ENCODE measurements around the gene OR2Y1.

The OR2Y1 gene

GRCh38 chr5:180785121-180785781 is 45.4 kb upstream of the OR2Y1 start:
- no peak for TF ChIP-seq CREB1 (IDR thresholded peaks at IDR 0.05; ENCODE audit: low read depth)
- 0 out of 2 replicates have a peak, but pooled peaks have one; percentile 4 for TF ChIP-seq ZBTB7A (IDR thresholded peaks at IDR 0.05; ENCODE audit: low read depth)
- no peak for TF ChIP-seq EGR1 (IDR thresholded peaks at IDR 0.05)

- no peak for TF ChIP-seq CREB1 (IDR thresholded peaks at IDR 0.05; ENCODE audit: low read depth)
- TF ChIP-seq USF1 (IDR thresholded peaks at IDR 0.05) = no peak
- TF ChIP-seq RAD21 (IDR thresholded peaks at IDR 0.05; ENCODE audit: low read depth) = peak; percentile 94
- no peak for TF ChIP-seq FOXM1 (IDR thresholded peaks at IDR 0.05; ENCODE audit: borderline replicate concordance, low read depth)
Measured at GRCh38 chr5:180784497-180785097, 44.7 kb upstream of the OR2Y1 start.

GRCh38 chr5:180783340-180784052 is 43.6 kb upstream of the OR2Y1 start:
- TF ChIP-seq FOXM1 (IDR thresholded peaks at IDR 0.05; ENCODE audit: borderline replicate concordance, low read depth) (no peak), CREB1 (IDR thresholded peaks at IDR 0.05; ENCODE audit: low read depth) (no peak), CEBPB (IDR thresholded peaks at IDR 0.05) (no peak), TAF1 (IDR thresholded peaks at IDR 0.05; ENCODE audit: low read depth) (no peak), EGR1 (IDR thresholded peaks at IDR 0.05) (no peak), MAX (IDR thresholded peaks at IDR 0.05) (no peak), TEAD4 (IDR thresholded peaks at IDR 0.05) (no peak), ZBTB7A (IDR thresholded peaks at IDR 0.05; ENCODE audit: low read depth) (no peak), USF1 (IDR thresholded peaks at IDR 0.05) (no peak), NFIC (IDR thresholded peaks at IDR 0.05) (no peak), TCF12 (IDR thresholded peaks at IDR 0.05; ENCODE audit: low read depth) (no peak), EP300 (IDR thresholded peaks at IDR 0.05; ENCODE audit: borderline replicate concordance) (no peak), YY1 (IDR thresholded peaks at IDR 0.05; ENCODE audit: low read depth) (no peak), RAD21 (IDR thresholded peaks at IDR 0.05; ENCODE audit: low read depth) (no peak), REST (IDR thresholded peaks at IDR 0.05; ENCODE audit: low read depth) (no peak)

GRCh38 chr5:180782748-180783147 is 42.9 kb upstream of the OR2Y1 start:
- TF ChIP-seq NFIC (IDR thresholded peaks at IDR 0.05) = no peak
- TF ChIP-seq CREB1 (IDR thresholded peaks at IDR 0.05; ENCODE audit: low read depth) = no peak
- TF ChIP-seq RAD21 (IDR thresholded peaks at IDR 0.05; ENCODE audit: low read depth) = no peak
- no peak for TF ChIP-seq EGR1 (IDR thresholded peaks at IDR 0.05)
- TF ChIP-seq TCF12 (IDR thresholded peaks at IDR 0.05; ENCODE audit: low read depth) = no peak
- no peak for TF ChIP-seq YY1 (IDR thresholded peaks at IDR 0.05; ENCODE audit: low read depth)
- no peak for TF ChIP-seq MAX (IDR thresholded peaks at IDR 0.05)
- TF ChIP-seq USF1 (IDR thresholded peaks at IDR 0.05) = no peak
- TF ChIP-seq CEBPB (IDR thresholded peaks at IDR 0.05) = no peak
- TF ChIP-seq EP300 (IDR thresholded peaks at IDR 0.05; ENCODE audit: borderline replicate concordance) = no peak
- TF ChIP-seq TAF1 (IDR thresholded peaks at IDR 0.05; ENCODE audit: low read depth) = no peak
- no peak for TF ChIP-seq REST (IDR thresholded peaks at IDR 0.05; ENCODE audit: low read depth)
- no peak for TF ChIP-seq TEAD4 (IDR thresholded peaks at IDR 0.05)
- TF ChIP-seq FOXM1 (IDR thresholded peaks at IDR 0.05; ENCODE audit: borderline replicate concordance, low read depth) = no peak
- no peak for TF ChIP-seq ZBTB7A (IDR thresholded peaks at IDR 0.05; ENCODE audit: low read depth)

- TF ChIP-seq CEBPB (IDR thresholded peaks at IDR 0.05) (no peak), USF1 (IDR thresholded peaks at IDR 0.05) (no peak), REST (IDR thresholded peaks at IDR 0.05; ENCODE audit: low read depth) (no peak), NFIC (IDR thresholded peaks at IDR 0.05) (no peak), EGR1 (IDR thresholded peaks at IDR 0.05) (no peak), ZBTB7A (IDR thresholded peaks at IDR 0.05; ENCODE audit: low read depth) (no peak), TEAD4 (IDR thresholded peaks at IDR 0.05) (no peak), TCF12 (IDR thresholded peaks at IDR 0.05; ENCODE audit: low read depth) (no peak), YY1 (IDR thresholded peaks at IDR 0.05; ENCODE audit: low read depth) (no peak), EP300 (IDR thresholded peaks at IDR 0.05; ENCODE audit: borderline replicate concordance) (no peak), MAX (IDR thresholded peaks at IDR 0.05) (no peak), FOXM1 (IDR thresholded peaks at IDR 0.05; ENCODE audit: borderline replicate concordance, low read depth) (no peak), CREB1 (IDR thresholded peaks at IDR 0.05; ENCODE audit: low read depth) (no peak), RAD21 (IDR thresholded peaks at IDR 0.05; ENCODE audit: low read depth) (no peak)
Measured at GRCh38 chr5:180779985-180780610, 40.2 kb upstream of the OR2Y1 start.
